PC-3 (cell line): ENCODE results near the gene ARL14.

ENCODE experiments used
- EZH2 ChIP-seq: fragments of 300-600 bp; sonication (generic); IDR thresholded peaks from one replicate; pipeline ENCODE4 v1.6.1; 2017; ENCODE audit warnings: antibody characterized with exemption, mild to moderate bottlenecking, low read length; ENCODE audit not compliant: unreplicated experiment
- EZH2phosphoT487 ChIP-seq: fragments of 300-600 bp; sonication (generic); IDR thresholded peaks from 2 replicates; pipeline ENCODE4 v1.6.1; 2018; ENCODE audit warnings: mild to moderate bottlenecking, antibody characterized with exemption, low read length, borderline replicate concordance
- TF ChIP-seq, protein P1 (sequence below): fragments of 300-600 bp; sonication (generic); conservative IDR thresholded peaks from 2 replicates; pipeline ENCODE4 v1.5.1; 2017; ENCODE audit warnings: antibody characterized with exemption, low read depth, mild to moderate bottlenecking, low read length

DNA sequence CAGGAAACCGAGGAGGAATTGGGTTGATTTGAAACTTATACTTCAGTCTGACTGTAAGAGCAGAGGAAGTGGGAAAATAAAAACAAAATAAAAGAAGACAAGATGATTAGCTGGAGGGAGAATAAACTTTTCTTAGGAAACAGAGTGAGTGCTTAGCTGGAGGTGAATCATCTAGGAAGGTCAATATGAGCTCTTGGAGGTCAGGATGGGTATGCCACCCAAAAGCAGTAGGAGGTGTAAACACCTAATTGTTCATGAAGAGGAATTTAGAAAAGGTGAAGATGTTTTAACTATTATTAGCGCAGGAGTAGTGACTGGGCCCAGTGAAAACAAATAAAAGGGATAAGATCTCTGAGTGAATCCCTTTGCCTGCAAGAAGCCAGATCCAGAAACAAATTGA is 39.9 kb upstream of the ARL14 start:
- TF ChIP-seq, protein P1, sequence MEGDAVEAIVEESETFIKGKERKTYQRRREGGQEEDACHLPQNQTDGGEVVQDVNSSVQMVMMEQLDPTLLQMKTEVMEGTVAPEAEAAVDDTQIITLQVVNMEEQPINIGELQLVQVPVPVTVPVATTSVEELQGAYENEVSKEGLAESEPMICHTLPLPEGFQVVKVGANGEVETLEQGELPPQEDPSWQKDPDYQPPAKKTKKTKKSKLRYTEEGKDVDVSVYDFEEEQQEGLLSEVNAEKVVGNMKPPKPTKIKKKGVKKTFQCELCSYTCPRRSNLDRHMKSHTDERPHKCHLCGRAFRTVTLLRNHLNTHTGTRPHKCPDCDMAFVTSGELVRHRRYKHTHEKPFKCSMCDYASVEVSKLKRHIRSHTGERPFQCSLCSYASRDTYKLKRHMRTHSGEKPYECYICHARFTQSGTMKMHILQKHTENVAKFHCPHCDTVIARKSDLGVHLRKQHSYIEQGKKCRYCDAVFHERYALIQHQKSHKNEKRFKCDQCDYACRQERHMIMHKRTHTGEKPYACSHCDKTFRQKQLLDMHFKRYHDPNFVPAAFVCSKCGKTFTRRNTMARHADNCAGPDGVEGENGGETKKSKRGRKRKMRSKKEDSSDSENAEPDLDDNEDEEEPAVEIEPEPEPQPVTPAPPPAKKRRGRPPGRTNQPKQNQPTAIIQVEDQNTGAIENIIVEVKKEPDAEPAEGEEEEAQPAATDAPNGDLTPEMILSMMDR: no peak
- no peak for TF ChIP-seq EZH2phosphoT487
- TF ChIP-seq EZH2: no peak
